Fibroblast of lung (primary cell): ENCODE data around the gene RUFY1. TPM values are rescaled to one million over a fixed set of nuclear protein-coding genes. Genes with fewer than 3 reads are reported as not detected.

Experiments
- DNase-seq, 2 donors: peaks; one replicate each; pipeline versions ENCODE4 v3.0.0 to v3.0.0-alpha.2; 2010; ENCODE audit warnings: low read depth in 2 of 2
- H2AFZ ChIP-seq: 2 replicates; pipeline ENCODE4 v1.5.1; 2012; ENCODE audit warnings: low read length, control low read depth, inconsistent platforms
- H3K27ac ChIP-seq: 2 replicates; pipeline ENCODE4 v1.5.1; 2011; ENCODE audit warnings: low read length, control low read depth; ENCODE audit not compliant: insufficient read depth
- H3K27me3 ChIP-seq: 2 replicates; pipeline ENCODE4 v1.5.1; 2011; ENCODE audit warnings: mild to moderate bottlenecking, low read length; ENCODE audit not compliant: control insufficient read depth, insufficient read depth
- H3K36me3 ChIP-seq: 2 replicates; pipeline ENCODE4 v1.5.1; 2011; ENCODE audit warnings: low read length; ENCODE audit not compliant: control insufficient read depth, insufficient read depth
- H3K4me1 ChIP-seq: 2 replicates; pipeline ENCODE4 v1.5.1; 2011; ENCODE audit warnings: low read length; ENCODE audit not compliant: control insufficient read depth, insufficient read depth; ENCODE audit errors: extremely low read depth
- H3K4me2 ChIP-seq: 2 replicates; pipeline ENCODE4 v1.5.1; 2011; ENCODE audit warnings: low read length, control low read depth; ENCODE audit not compliant: insufficient read depth; ENCODE audit errors: extremely low read depth
- H3K4me3 ChIP-seq, 4 experiments: fragments of 200-600 bp in 1 of 4; sonication (generic) in 1 of 4; replicated peaks in 1 of 4; 2 replicates each; pipeline ENCODE4 v1.5.1; 2011 to 2016; ENCODE audit warnings: low read length in 4 of 4, low read depth in 3 of 4, mild to moderate bottlenecking in 3 of 4, control low read depth in 2 of 4, inconsistent platforms in 1 of 4, mixed read lengths in 1 of 4; ENCODE audit not compliant: insufficient read depth in 1 of 4; ENCODE audit errors: control extremely low read depth in 1 of 4
- H3K79me2 ChIP-seq: 2 replicates; pipeline ENCODE4 v1.5.1; 2012; ENCODE audit warnings: mild to moderate bottlenecking, low read length, inconsistent platforms; ENCODE audit not compliant: control insufficient read depth, insufficient read depth
- H3K9ac ChIP-seq: 2 replicates; pipeline ENCODE4 v1.5.1; 2011; ENCODE audit warnings: mild to moderate bottlenecking, low read length, control low read depth; ENCODE audit not compliant: insufficient read depth
- H3K9me3 ChIP-seq: 2 replicates; pipeline ENCODE4 v1.5.1; 2012; ENCODE audit warnings: low read depth, low read length; ENCODE audit not compliant: control insufficient read depth, insufficient read depth
- H4K20me1 ChIP-seq: 2 replicates; pipeline ENCODE4 v1.5.1; 2011; ENCODE audit warnings: low read length; ENCODE audit not compliant: control insufficient read depth, insufficient read depth; ENCODE audit errors: extremely low read depth
- EZH2 ChIP-seq: IDR thresholded peaks from 2 replicates; pipeline ENCODE4 v1.5.1; 2012; ENCODE audit warnings: low read length, control low read depth, mild to moderate bottlenecking; ENCODE audit errors: missing control alignments
- polyA plus RNA-seq, 2 donors: library from polyadenylated mRNA; depleted of rRNA in 1 of 2; stranded (reverse) in 1 of 2; unstranded in 1 of 2; fragments of >200 nt; gene quantifications; 2 replicates each; pipeline ENCODE4 v1.2.1, GENCODE V29; 2011 to 2012; ENCODE audit warnings: missing spikeins in 1 of 2
- total RNA-seq: library from RNA; depleted of rRNA; stranded (reverse); fragments of >200 nt; gene quantifications from 2 replicates; pipeline ENCODE4 v1.2.1, GENCODE V29; 2014
- TF ChIP-seq, protein P1 (sequence below), 2 donors: IDR thresholded peaks in 1 of 2; conservative IDR thresholded peaks in 1 of 2; 1 replicate in 1 of 2; 2 replicates in 1 of 2; pipeline ENCODE4 v1.5.1; 2011 to 2012; ENCODE audit warnings: low read length in 2 of 2, control low read depth in 1 of 2, inconsistent platforms in 1 of 2, low read depth in 1 of 2, mild to moderate bottlenecking in 1 of 2

The RUFY1 gene
- total and polyA plus RNA-seq, 2 donors (not counting 1 experiment from before 2014, with no cell fraction given): 32.8 to 77.8 TPM

DNA sequence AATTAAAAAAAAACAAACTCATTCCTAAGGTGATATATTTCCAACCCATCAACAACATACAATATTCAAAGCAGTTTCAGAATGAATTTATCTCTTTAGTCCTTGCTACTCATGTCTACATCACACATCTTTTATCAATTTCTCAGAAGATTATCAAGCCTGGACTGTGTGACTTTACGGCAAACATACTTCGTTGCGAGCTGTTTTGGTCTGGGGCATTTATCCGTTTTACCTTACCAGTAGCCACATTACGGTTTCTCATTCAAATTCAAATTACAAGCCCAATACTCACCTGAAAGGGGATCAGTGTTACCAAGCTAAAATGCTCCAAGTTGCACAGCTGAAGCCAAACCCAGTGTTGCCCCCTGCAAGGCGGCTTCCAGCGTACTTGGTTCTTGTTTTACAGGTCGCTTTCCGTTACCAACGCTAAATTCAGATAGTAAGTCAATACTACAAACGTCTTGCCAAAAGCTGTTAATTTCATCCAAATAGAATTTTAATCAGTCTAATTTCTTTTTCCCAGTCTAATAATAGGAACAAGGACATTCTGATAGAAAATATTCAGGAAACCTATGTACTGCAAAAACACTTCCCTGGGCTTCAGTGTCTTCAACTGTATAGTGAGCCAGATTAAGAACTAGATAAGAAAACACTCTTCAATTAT is 71.3 kb downstream of the RUFY1 start:
- Histone ChIP-seq H3K36me3 (peaks cover 6% of the 10 kb centered on the region), H3K9me3 (no peaks in the 10 kb centered on the region), H3K4me2 (peak overlapping the region; percentile 88), H3K27ac (peak overlapping the region; percentile 56), H3K4me1 (peaks cover 9% of the 10 kb centered on the region), H3K79me2 (peaks cover 67% of the 10 kb centered on the region), H4K20me1 (peaks cover 23% of the 10 kb centered on the region), H3K9ac (peak overlapping the region; percentile 62), H3K27me3 (no peaks in the 10 kb centered on the region), H2AFZ (no peak overlapping the region), H3K4me3 (peak overlapping the region; percentile 75 to 97 (median 83))
- no peak for DNase-seq
- no peak for TF ChIP-seq EZH2
- TF ChIP-seq, protein P1, sequence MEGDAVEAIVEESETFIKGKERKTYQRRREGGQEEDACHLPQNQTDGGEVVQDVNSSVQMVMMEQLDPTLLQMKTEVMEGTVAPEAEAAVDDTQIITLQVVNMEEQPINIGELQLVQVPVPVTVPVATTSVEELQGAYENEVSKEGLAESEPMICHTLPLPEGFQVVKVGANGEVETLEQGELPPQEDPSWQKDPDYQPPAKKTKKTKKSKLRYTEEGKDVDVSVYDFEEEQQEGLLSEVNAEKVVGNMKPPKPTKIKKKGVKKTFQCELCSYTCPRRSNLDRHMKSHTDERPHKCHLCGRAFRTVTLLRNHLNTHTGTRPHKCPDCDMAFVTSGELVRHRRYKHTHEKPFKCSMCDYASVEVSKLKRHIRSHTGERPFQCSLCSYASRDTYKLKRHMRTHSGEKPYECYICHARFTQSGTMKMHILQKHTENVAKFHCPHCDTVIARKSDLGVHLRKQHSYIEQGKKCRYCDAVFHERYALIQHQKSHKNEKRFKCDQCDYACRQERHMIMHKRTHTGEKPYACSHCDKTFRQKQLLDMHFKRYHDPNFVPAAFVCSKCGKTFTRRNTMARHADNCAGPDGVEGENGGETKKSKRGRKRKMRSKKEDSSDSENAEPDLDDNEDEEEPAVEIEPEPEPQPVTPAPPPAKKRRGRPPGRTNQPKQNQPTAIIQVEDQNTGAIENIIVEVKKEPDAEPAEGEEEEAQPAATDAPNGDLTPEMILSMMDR (conservative IDR thresholded peaks at IDR 0.05 in 1 of 2, IDR thresholded peaks at IDR 0.05 in 1 of 2; ENCODE audit: low read depth in 1 of 2, low read length in 2 of 2): no peak

DNA sequence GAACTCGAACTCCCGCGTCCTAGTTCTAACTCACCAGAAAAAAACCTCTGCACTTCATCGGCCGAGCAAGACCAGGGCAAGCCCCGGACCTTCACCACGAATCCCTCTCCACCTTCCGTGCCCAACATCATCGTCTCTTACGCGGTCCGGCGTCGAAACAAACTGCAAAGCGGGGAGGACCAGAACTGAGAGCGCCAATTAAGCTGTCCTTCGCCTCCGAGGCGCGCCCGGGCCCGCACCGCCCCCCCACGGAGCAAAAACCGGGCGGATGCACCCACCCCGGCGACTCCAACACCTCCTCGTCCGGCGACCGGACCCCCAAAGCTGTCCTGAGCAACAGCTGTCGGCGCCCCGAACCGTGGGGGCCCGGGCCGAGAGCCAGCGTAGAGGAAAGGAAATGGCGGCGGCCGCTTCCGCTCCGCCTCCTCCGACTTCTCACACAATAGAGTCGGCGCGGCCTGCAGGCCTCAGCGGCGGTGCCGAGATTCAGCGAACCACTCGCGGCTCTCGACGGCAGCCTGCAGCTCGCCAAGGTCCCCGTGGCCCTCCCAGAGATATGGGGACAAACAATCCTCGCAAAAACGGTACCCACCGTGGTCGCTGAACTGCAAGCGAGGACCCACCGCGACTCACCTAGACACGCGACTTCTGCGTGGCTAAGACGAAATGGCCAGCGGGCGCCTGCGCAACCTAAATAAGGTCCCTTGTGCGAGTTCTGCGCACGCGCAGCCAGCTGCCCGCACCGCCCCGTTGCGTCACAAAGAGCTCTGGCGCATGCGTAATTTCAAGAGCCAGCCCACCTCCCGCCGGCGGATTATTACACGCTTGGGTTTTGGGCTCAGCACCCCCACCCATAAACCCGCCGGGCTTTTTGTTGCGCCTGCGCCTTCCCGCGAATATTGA is 72.9 kb downstream of the RUFY1 start, which contains the start of gene HNRNPH1:
Gene HNRNPH1 (minus strand): TSS at position 669 of the 903 bp plus-strand sequence. CDS start 538 bp downstream, at position 131.
- H3K4me3 ChIP-seq: peak within 1 kb of the TSS; percentile 82 to 97 (median 89)

More for the DNA sequence above, 72.9 kb downstream of the RUFY1 start, which contains the start of gene HNRNPH1:
- Histone ChIP-seq H3K9me3 (no peaks in the 10 kb centered on the region), H3K79me2 (peaks cover 51% of the 10 kb centered on the region), H3K9ac (peak within 1 kb of the TSS; percentile 84), H2AFZ (peak within 1 kb of the TSS; percentile 72), H3K36me3 (peaks cover 5% of the 10 kb centered on the region), H3K4me2 (peak within 1 kb of the TSS; percentile 91), H3K27ac (peak within 1 kb of the TSS; percentile 96), H4K20me1 (peaks cover 23% of the 10 kb centered on the region), H3K4me1 (peaks cover 9% of the 10 kb centered on the region), H3K27me3 (no peaks in the 10 kb centered on the region)
- peak; percentile 96 to 99 for DNase-seq
- TF ChIP-seq, protein P1 (conservative IDR thresholded peaks at IDR 0.05 in 1 of 2, IDR thresholded peaks at IDR 0.05 in 1 of 2; ENCODE audit: low read depth in 1 of 2, low read length in 2 of 2): peak in 1 of 2 donors; percentile 3
- no peak for TF ChIP-seq EZH2
